Parathyroid adenoma (tissue), 2 donors: ENCODE data around the gene PNKD.
A peak's percentile ranks its signal among the peaks of the same experiment; 100 is the strongest.

Source experiments
- H2AFZ ChIP-seq: fragments of 300-600 bp; sonication (generic); one replicate; pipeline ENCODE4 v1.7.0; 2017; ENCODE audit warnings: antibody characterized with exemption, mild to moderate bottlenecking
- H3K27ac ChIP-seq: fragments of 300-600 bp; sonication (generic); one replicate; pipeline ENCODE4 v1.7.0; 2017
- H3K27me3 ChIP-seq: fragments of 300-600 bp; sonication (generic); one replicate; pipeline ENCODE4 v1.7.0; 2017; ENCODE audit warnings: low read length; ENCODE audit not compliant: control insufficient read depth, insufficient read depth
- H3K36me3 ChIP-seq: fragments of 300-600 bp; sonication (generic); one replicate; pipeline ENCODE4 v1.7.0; 2017; ENCODE audit warnings: low read length; ENCODE audit not compliant: control insufficient read depth, insufficient read depth
- H3K4me1 ChIP-seq: fragments of 300-600 bp; sonication (generic); one replicate; pipeline ENCODE4 v1.7.0; 2017; ENCODE audit warnings: control low read depth
- H3K4me2 ChIP-seq: fragments of 300-600 bp; sonication (generic); one replicate; pipeline ENCODE4 v1.7.0; 2017; ENCODE audit warnings: low read length
- H3K4me3 ChIP-seq: fragments of 300-600 bp; sonication (generic); one replicate; pipeline ENCODE4 v1.7.0; 2017; ENCODE audit warnings: low read depth, low read length
- H3K79me2 ChIP-seq: fragments of 300-600 bp; sonication (generic); one replicate; pipeline ENCODE4 v1.7.0; 2017; ENCODE audit warnings: control low read depth
- H3K9ac ChIP-seq: fragments of 300-600 bp; sonication (generic); one replicate; pipeline ENCODE4 v1.7.0; 2017; ENCODE audit warnings: mild to moderate bottlenecking
- H3K9me3 ChIP-seq: fragments of 300-600 bp; sonication (generic); one replicate; pipeline ENCODE4 v1.7.0; 2017; ENCODE audit warnings: low read length; ENCODE audit not compliant: control insufficient read depth
- TF ChIP-seq, protein P1 (sequence below): fragments of 300-600 bp; sonication (generic); IDR thresholded peaks from one replicate; pipeline ENCODE4 v1.7.0; 2017; ENCODE audit warnings: antibody characterized with exemption, mild to moderate bottlenecking
- donor health status: primary hyperparathyroidism.

PNKD gene

DNA sequence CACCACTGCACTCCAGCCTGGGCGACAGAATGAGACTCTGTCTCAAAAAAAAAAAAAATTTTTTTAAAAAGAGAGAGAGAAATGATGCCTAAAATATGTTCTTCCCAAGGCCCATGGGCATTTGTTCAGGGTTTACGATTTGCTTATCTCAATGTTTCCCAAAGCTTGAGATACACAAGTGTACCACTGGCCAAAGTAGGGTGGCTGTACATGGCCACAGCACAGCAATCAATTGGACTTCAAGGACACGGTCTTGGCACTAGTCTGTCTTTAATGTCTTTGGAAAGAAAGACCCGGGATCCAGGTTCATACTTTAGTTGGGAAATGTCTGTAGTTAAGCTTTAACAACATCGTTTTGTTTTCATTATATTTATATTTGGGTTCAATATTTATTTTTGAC is 76.9 kb downstream of the PNKD start:
- H3K79me2 ChIP-seq = no peaks in the 10 kb centered on the region
- TF ChIP-seq, protein P1, sequence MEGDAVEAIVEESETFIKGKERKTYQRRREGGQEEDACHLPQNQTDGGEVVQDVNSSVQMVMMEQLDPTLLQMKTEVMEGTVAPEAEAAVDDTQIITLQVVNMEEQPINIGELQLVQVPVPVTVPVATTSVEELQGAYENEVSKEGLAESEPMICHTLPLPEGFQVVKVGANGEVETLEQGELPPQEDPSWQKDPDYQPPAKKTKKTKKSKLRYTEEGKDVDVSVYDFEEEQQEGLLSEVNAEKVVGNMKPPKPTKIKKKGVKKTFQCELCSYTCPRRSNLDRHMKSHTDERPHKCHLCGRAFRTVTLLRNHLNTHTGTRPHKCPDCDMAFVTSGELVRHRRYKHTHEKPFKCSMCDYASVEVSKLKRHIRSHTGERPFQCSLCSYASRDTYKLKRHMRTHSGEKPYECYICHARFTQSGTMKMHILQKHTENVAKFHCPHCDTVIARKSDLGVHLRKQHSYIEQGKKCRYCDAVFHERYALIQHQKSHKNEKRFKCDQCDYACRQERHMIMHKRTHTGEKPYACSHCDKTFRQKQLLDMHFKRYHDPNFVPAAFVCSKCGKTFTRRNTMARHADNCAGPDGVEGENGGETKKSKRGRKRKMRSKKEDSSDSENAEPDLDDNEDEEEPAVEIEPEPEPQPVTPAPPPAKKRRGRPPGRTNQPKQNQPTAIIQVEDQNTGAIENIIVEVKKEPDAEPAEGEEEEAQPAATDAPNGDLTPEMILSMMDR = no peak
- no peaks in the 10 kb centered on the region for H3K27me3 ChIP-seq
- H3K9ac ChIP-seq = no peak overlapping the region
- H3K4me3 ChIP-seq = no peak overlapping the region
- no peaks in the 10 kb centered on the region for H3K4me1 ChIP-seq
- no peaks in the 10 kb centered on the region for H3K36me3 ChIP-seq
- H3K4me2 ChIP-seq = no peak overlapping the region
- no peak overlapping the region for H2AFZ ChIP-seq
- no peaks in the 10 kb centered on the region for H3K9me3 ChIP-seq
- no peak overlapping the region for H3K27ac ChIP-seq

DNA sequence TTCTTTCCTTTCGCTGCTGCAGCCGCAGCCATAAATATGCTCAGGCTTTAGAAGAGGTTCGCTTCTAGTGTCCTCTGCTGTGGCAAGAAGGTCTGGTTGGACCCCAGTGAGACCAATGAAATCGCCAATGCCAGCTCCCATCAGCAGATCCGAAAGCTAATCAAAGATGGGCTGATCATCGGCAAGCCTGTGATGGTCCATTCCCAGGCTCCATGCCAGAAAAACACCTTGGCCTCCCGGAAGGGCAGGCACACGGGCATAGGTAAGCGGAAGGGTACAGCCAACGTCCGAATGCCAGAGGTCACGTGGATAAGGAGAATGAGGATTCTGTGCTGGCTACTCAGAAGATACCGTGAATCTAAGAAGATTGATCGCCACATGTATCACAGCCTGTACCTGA is 83.7 kb downstream of the PNKD start:
- Histone ChIP-seq H3K4me3 (no peak overlapping the region), H3K27ac (no peak overlapping the region), H3K36me3 (no peaks in the 10 kb centered on the region), H3K9me3 (no peaks in the 10 kb centered on the region), H3K79me2 (peaks cover 4% of the 10 kb centered on the region), H2AFZ (no peak overlapping the region), H3K9ac (no peak overlapping the region), H3K27me3 (no peaks in the 10 kb centered on the region), H3K4me1 (peaks cover 11% of the 10 kb centered on the region), H3K4me2 (no peak overlapping the region)
- TF ChIP-seq, protein P1 = no peak

GRCh38 chr2:218354850-218355443 is 84.6 kb downstream of the PNKD start:
- peak overlapping the region; percentile 44 for H3K4me2 ChIP-seq
- no peak overlapping the region for H3K9ac ChIP-seq
- H3K4me3 ChIP-seq = no peak overlapping the region
- TF ChIP-seq, protein P1 = no peak
- H3K27me3 ChIP-seq = no peaks in the 10 kb centered on the region
- no peaks in the 10 kb centered on the region for H3K9me3 ChIP-seq
- H3K36me3 ChIP-seq = no peaks in the 10 kb centered on the region
- peaks cover 11% of the 10 kb centered on the region for H3K4me1 ChIP-seq
- peaks cover 4% of the 10 kb centered on the region for H3K79me2 ChIP-seq
- H3K27ac ChIP-seq = no peak overlapping the region
- no peak overlapping the region for H2AFZ ChIP-seq

GRCh38 chr2:218357236-218358177 is 87.2 kb downstream of the PNKD start:
- peak overlapping the region; percentile 72 for H2AFZ ChIP-seq
- peaks cover 11% of the 10 kb centered on the region for H3K4me1 ChIP-seq
- peak overlapping the region; percentile 87 for H3K4me3 ChIP-seq
- H3K27ac ChIP-seq = peak overlapping the region; percentile 63
- H3K79me2 ChIP-seq = peaks cover 4% of the 10 kb centered on the region
- TF ChIP-seq, protein P1 = no peak
- peak overlapping the region; percentile 90 for H3K4me2 ChIP-seq
- H3K9ac ChIP-seq = no peak overlapping the region
- no peaks in the 10 kb centered on the region for H3K36me3 ChIP-seq
- H3K27me3 ChIP-seq = no peaks in the 10 kb centered on the region
- no peaks in the 10 kb centered on the region for H3K9me3 ChIP-seq
